GM19438 (cell line): ENCODE data around the gene SUMO3.

ENCODE experiments used
- ATAC-seq: cut with Tn5 transposase; IDR thresholded peaks from one replicate; pipeline ENCODE4 v1.9.1; 2021; ENCODE audit warnings: low read depth; ENCODE audit not compliant: unreplicated experiment

Gene SUMO3

DNA sequence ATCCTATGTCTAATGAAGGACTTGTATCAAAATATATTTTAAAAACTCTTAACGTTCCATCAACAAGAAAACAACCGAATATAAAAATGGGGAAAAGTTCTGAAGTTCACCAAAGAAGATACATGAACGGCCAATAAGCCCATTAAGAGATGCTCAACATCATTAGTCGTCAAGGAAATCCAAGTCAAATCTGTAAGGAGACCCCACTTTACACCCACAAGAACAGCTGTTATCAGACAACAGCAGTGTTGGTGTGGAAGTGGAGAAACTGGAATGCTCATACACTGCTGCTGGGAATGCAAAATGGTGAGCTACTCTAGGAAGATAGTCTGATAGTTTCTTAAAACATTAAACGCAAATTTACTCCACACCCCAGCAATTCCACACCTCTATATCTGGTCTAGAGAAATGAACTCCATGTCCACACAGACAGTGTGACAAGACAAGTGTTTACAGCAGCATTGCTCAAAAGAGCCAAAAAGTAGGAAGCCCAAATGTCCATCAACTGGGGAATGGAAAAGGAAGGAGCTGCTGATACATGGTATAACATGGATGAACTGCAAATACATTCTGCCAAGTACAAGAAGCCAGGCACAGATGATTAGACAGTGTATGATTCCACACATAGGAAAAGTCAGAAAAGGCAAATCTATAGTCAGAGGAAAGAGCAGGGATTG is 34.7 kb downstream of the SUMO3 start:
- no peak for ATAC-seq

GRCh38 chr21:44780767-44781459 is 36.9 kb downstream of the SUMO3 start:
- ATAC-seq, result no peak

DNA sequence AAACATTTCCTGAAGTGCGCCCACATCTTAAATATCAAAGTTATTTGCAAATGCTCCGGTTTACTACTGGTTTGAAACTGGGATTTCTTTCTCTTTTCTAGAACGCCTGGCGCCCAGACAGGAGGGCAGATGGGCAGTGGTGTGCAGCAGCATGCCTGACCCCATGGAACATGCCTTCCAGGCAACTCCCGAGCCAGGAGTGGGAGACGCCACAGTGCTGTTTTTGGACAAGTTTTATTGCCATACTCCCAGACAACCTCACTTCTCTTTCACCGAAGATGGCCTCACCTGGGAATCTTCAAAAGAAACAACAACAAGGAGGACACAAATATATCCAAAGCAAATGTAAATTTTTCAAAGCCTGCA is 37.7 kb downstream of the SUMO3 start:
- ATAC-seq, result no peak

GRCh38 chr21:44779417-44780136 is 38.3 kb downstream of the SUMO3 start:
- ATAC-seq, result no peak

GRCh38 chr21:44778983-44779382 is 38.9 kb downstream of the SUMO3 start:
- ATAC-seq, result no peak

- no peak for ATAC-seq
Observed at GRCh38 chr21:44778499-44778911, 39.4 kb downstream of the SUMO3 start.

- ATAC-seq, result no peak
Observed at GRCh38 chr21:44778094-44778493, 39.8 kb downstream of the SUMO3 start.

DNA sequence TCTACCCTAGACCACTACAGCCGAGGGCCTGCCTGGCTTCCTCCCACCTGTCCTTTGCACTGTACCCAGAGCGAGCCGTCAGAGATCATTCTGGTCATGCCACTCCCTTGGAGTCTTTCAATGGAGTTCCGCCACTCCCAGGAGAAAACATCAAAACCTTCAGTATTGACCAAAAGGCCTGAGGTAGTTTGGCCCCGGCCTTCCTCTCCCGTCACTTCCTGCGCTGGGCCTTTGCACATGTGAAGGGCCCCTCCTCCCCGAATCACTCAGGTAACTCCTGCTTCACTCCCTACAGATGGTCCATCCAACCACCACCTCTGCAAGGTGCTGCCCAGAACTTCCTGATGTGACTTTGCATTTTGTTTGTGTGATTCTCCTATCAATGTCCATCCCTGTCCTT is 42.9 kb downstream of the SUMO3 start:
- no peak for ATAC-seq

- ATAC-seq, result no peak
Observed at GRCh38 chr21:44773291-44773932, 44.5 kb downstream of the SUMO3 start.

- ATAC-seq, result no peak
Observed at GRCh38 chr21:44771896-44772525, 45.9 kb downstream of the SUMO3 start.

- no peak for ATAC-seq
Observed at GRCh38 chr21:44767834-44768831, 49.7 kb downstream of the SUMO3 start.

GRCh38 chr21:44766818-44767354 is 51.0 kb downstream of the SUMO3 start:
- ATAC-seq, result no peak

DNA sequence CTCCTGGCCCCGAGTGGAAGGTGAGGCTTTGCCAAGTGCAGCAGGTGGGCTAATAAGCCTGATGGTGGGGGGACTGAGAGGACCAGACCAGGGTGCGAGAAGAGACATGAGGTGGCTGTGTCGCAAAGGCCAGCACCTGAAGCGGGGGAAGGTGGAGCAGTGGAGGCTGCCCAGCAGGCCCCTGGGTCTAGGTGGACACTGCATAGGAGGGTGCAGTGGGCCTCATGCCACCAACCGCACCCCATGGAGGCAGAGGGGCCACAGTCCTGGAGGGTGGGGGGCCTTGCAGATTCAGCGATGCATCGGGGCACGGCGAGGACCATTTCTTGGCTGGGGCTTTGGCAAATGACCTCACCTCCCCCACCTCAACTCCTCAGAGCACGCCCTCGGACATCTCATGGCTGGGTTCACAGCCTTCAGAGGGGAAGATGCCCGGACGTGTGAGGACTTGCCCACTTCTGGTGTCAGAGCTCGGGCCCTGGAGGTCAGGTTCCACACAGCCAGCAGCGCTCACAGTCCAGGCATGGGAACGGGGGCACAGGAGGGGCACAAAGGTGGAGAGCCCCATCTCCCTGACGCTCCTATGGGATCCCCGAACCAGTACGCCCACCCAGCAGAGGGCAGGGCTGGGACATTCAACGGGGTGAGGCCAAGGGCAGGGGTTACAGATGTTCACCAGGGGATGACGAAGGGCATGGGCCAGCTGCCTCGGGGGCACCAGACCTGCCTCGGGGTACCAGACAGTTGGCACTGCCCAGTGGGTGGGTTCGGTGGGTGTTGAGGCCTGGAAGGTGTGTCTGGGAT is 51.6 kb downstream of the SUMO3 start:
- ATAC-seq, result no peak

DNA sequence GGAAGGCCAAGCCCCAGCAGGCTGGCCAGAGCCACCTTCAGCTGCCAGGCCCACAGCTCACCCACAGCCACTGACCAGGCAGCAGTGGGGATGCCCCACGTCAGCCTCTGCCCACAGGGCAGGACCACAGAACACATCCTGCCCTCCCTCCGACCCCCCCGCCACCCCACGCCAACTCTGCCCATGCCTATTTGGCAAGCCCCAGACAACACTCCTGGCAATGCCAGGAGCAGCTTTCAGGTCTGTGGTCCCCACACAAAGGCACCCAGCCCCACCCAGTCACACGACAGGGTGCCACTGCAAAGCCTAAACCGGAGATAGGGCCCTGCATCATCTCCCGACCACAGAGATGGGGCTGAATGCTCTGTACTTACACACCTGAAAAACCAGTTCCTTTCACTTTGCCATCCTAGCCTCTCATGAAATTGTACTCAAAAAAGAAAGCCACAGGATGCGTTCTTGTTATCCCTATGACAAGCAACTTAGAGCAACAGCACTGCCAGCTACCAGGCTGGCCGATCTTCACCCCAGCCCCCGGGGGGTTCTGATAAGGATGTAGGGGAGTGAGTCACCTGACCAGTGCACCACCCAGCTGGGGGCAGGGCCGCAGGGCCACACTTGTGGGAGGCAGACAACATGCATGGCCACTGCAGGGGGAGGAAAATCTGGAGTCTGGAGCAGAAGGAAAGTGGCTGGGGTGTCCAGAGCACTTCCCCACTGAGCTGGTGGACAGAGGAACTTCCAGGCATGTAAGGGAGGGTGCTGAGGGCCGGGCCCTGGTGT is 52.4 kb downstream of the SUMO3 start:
- no peak for ATAC-seq

DNA sequence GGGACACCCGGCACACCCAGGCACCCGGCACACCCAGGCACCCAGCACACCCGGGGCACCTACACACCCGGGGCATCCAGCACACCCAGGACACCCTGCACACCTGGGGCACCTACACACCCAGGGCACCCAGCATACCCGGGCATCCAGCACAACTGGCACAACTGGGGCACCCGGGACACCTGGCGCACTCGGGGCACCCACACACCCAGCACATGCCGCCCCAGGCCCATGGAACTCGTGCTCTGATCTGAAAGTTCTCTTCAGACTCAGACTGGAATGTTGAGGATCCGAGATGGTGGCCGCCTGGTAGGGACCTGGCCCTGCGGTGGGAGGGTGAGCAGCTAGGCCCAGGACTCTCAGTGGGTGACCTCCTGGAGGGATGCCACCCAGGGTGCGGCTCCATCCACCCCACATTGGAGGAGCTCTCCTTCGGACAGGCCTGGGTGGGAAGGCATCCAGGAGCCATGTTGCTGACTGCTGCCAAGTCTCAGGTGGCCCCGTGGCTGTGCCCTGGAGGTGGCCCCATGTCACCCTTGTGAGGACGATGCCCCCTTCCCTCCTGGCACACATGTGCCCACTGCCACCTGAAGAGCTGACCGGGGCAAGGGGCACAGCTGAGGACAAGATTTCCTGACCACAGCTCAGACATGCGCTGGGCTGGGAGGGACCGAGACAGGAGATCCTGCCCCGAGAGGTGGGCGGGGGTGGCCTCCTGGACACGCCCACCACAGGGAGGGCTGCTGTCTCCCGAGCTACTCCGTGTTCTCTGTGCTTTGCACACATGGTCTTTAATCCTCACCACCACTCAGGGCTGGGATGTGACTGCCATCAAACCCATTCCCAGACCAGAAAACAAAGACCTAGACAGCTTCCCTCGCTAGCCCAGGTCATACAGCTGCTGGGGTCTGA is 53.3 kb downstream of the SUMO3 start:
- ATAC-seq, result no peak

- ATAC-seq, result no peak
Observed at GRCh38 chr21:44763451-44764318, 54.2 kb downstream of the SUMO3 start.
